Measurements from ENCODE around the gene SLC45A1. TPM values are rescaled to one million over a fixed set of nuclear protein-coding genes. Genes with fewer than 3 reads are reported as not detected.

SLC45A1 gene
- total and polyA plus RNA-seq, 9 of the 15 experiments (the other 6 are each of a cell fraction or from before 2014, with no cell fraction given): not detected

- TF ChIP-seq, protein P1, sequence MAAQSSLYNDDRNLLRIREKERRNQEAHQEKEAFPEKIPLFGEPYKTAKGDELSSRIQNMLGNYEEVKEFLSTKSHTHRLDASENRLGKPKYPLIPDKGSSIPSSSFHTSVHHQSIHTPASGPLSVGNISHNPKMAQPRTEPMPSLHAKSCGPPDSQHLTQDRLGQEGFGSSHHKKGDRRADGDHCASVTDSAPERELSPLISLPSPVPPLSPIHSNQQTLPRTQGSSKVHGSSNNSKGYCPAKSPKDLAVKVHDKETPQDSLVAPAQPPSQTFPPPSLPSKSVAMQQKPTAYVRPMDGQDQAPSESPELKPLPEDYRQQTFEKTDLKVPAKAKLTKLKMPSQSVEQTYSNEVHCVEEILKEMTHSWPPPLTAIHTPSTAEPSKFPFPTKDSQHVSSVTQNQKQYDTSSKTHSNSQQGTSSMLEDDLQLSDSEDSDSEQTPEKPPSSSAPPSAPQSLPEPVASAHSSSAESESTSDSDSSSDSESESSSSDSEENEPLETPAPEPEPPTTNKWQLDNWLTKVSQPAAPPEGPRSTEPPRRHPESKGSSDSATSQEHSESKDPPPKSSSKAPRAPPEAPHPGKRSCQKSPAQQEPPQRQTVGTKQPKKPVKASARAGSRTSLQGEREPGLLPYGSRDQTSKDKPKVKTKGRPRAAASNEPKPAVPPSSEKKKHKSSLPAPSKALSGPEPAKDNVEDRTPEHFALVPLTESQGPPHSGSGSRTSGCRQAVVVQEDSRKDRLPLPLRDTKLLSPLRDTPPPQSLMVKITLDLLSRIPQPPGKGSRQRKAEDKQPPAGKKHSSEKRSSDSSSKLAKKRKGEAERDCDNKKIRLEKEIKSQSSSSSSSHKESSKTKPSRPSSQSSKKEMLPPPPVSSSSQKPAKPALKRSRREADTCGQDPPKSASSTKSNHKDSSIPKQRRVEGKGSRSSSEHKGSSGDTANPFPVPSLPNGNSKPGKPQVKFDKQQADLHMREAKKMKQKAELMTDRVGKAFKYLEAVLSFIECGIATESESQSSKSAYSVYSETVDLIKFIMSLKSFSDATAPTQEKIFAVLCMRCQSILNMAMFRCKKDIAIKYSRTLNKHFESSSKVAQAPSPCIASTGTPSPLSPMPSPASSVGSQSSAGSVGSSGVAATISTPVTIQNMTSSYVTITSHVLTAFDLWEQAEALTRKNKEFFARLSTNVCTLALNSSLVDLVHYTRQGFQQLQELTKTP (IDR thresholded peaks at IDR 0.05; ENCODE audit: low read depth in 1 of 2, partially characterized antibody in 2 of 2): no peak
Observed at GRCh38 chr1:8342325-8342724, 24.4 kb downstream of the SLC45A1 start (continued).

DNA sequence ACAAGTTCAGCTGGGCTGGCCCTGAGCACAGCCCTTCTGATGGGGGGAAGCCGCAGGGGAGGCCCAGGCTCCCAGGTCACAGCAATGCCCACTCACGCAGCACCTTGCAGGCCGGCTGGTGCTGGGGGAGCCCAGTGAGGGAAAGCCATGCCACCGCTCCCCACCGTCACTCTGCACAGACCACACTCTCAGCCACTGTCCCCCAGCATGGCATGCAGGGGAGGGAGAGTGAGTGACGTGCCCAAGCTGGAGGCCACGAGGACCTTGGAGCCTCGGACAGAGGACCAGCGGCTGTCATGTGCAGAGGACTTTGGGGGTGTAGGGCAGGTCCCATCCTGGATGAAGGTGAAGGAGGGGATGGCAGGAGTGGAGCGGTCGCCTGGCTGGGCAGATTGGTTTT is 25.1 kb downstream of the SLC45A1 start:
- Histone ChIP-seq H3K9me1 (ENCODE audit: control insufficient read depth, insufficient read depth, low read length) (no peaks in the 10 kb centered on the region), H3K4me2 (ENCODE audit: insufficient read depth, low read length) (no peak overlapping the region), H3K4me3 (no peak overlapping the region), H3K79me2 (ENCODE audit: control insufficient read depth, insufficient read depth, low read length) (no peaks in the 10 kb centered on the region), H3K4me1 (replicated peaks in 1 of 2; ENCODE audit: control insufficient read depth in 2 of 2, insufficient read depth in 2 of 2, low read length in 2 of 2) (peaks cover 0 to 20% of the 10 kb centered on the region in 2 experiments; a peak in 3 of 5 replicates), H3K9me3 (replicated peaks; ENCODE audit: control insufficient read depth, insufficient read depth, low read depth, low read length) (no peaks in the 10 kb centered on the region), H2AFZ (ENCODE audit: low read depth, low read length) (no peak overlapping the region), H3K27ac (ENCODE audit: extremely low read depth, low read depth, low read length) (no peak overlapping the region), H3K27me3 (ENCODE audit: control insufficient read depth in 2 of 2, insufficient read depth in 2 of 2, low read length in 2 of 2) (peaks cover 53 to 82% of the 10 kb centered on the region in 2 experiments), H3K9ac (ENCODE audit: insufficient read depth in 1 of 2, low read depth in 2 of 2, low read length in 2 of 2) (0 out of 4 replicates have a peak overlapping the region, but pooled peaks of 1 of the 2 experiments have one; percentile 8), H4K20me1 (replicated peaks; ENCODE audit: control insufficient read depth, insufficient read depth, low read length) (peaks cover 9% of the 10 kb centered on the region), H3K36me3 (ENCODE audit: control insufficient read depth, insufficient read depth, low read length) (no peaks in the 10 kb centered on the region)
- in situ Hi-C loops (cut with MboI) (no loop called here), intact Hi-C loops (cut with micrococcal nuclease) (no loop called here)
- DNase-seq (ENCODE audit: extremely low read depth in 1 of 4, low spot score in 3 of 4) (no peak), ATAC-seq (no peak), FAIRE-seq (no peak)
- ChIA-PET POLR2A (interaction anchor here (0.6 to 1.1 kb wide), 4 partner anchors 10 to 306 kb away, joined by 3 read pairs; no protein-coding TSS in a partner anchor), CTCF (ENCODE audit: low intra/inter-chr PET ratio) (no interaction called here)
- BruUV-seq (replicated peaks): no TSS peak
- 14% methylated on average over 11 of the region's 11 CpGs for WGBS (ENCODE audit: insufficient coverage, low coverage, missing lambda C conversion rate)
- TF ChIP-seq C11orf30 (IDR thresholded peaks at IDR 0.05; ENCODE audit: low read depth) (no peak), CTCF (IDR thresholded peaks at IDR 0.05 in 2 of 3, conservative IDR thresholded peaks at IDR 0.05 in 1 of 3; ENCODE audit: insufficient read depth in 2 of 3, low read depth in 1 of 3, low read length in 3 of 3) (no peak), THRAP3 (IDR thresholded peaks at IDR 0.05; ENCODE audit: borderline replicate concordance) (no peak), SRF (CRISPR knock-in tag; IDR thresholded peaks at IDR 0.05) (no peak)

Data from K562 (cell line).